Stimulated activated CD8-positive, alpha-beta memory T cell treated with anti-CD3 and anti-CD28 coated beads, Interleukin-12 subunit alpha, Interleukin-12 subunit beta, amount 100 ng/mL, for 1 hour (primary cell): ENCODE results near the gene ATP6V1F.

ENCODE experiments used
- DNase-seq: peaks from one replicate; pipeline ENCODE4 v3.0.0-alpha.2; 2020; ENCODE audit warnings: low read depth

ATP6V1F gene

GRCh38 chr7:128848289-128849155 lies 14.1 kb upstream of the ATP6V1F start:
- DNase-seq = no peak

- DNase-seq = no peak
Measured at GRCh38 chr7:128849156-128849515, 13.5 kb upstream of the ATP6V1F start.

- no peak for DNase-seq
Measured at GRCh38 chr7:128849804-128850490, 12.7 kb upstream of the ATP6V1F start.

- no peak for DNase-seq
Measured at GRCh38 chr7:128852537-128853254, 10.0 kb upstream of the ATP6V1F start.

GRCh38 chr7:128853799-128854198 lies 8.9 kb upstream of the ATP6V1F start:
- no peak for DNase-seq

GRCh38 chr7:128854396-128854795 lies 8.3 kb upstream of the ATP6V1F start:
- DNase-seq = no peak

GRCh38 chr7:128855559-128855958 lies 7.1 kb upstream of the ATP6V1F start:
- DNase-seq = no peak

- no peak for DNase-seq
Measured at GRCh38 chr7:128856001-128856718, 6.5 kb upstream of the ATP6V1F start.

GRCh38 chr7:128858380-128859231 lies 4.0 kb upstream of the ATP6V1F start:
- DNase-seq = no peak

- DNase-seq = no peak
Measured at GRCh38 chr7:128859232-128860157, 3.2 kb upstream of the ATP6V1F start.

GRCh38 chr7:128860158-128861073 lies 2.2 kb upstream of the ATP6V1F start:
- no peak for DNase-seq

- no peak for DNase-seq
Measured at GRCh38 chr7:128861957-128862570, 592 bp upstream of the ATP6V1F start.

- peak; percentile 6 for DNase-seq
Measured at GRCh38 chr7:128863433-128863989, 855 bp downstream of the ATP6V1F start.

GRCh38 chr7:128865303-128865702 lies 2.6 kb downstream of the ATP6V1F start:
- no peak for DNase-seq

GRCh38 chr7:128865996-128866877 lies 3.6 kb downstream of the ATP6V1F start:
- DNase-seq = no peak

- DNase-seq = no peak
Measured at GRCh38 chr7:128867241-128867640, 4.6 kb downstream of the ATP6V1F start.
